ENCODE data around the gene ZNF692.

The ZNF692 gene

DNA sequence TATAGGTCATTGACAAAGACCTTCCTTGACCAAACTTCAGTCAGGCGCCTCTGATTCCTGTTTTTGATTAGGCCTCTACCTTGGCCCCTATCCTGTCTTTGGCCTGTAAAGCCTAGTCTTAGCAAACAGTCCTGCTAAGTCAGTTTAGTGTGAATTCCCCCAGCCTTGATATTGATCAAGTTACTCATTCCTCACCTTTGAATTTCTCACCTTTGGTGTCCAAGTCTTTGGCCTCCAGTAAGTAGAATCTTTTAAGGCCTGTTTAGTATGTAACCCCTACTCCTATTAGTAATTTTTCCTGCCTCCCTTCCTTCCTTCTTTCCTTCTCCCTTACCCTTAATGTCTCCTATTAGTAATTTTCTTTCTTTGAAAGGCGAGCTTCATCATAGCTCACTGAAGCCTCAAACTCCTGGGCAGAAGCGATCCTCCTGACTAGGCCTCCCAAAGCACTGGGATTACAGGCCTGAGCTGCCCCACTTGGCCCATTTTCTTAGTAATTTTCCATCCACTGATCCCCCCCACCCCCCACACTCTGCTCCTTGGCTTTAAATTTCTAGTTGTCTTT lies 13.0 kb upstream of the ZNF692 start:
- no peak for DNase-seq
- Histone ChIP-seq H3K4me1 (peaks cover 0 to 8% (median 0%) of the 10 kb centered on the region in 4 donors), H3K27ac (peak overlapping the region; percentile 92 to 94), H3K9me3 (no peaks in the 10 kb centered on the region), H3K36me3 (no peaks in the 10 kb centered on the region), H3K27me3 (no peaks in the 10 kb centered on the region), H3K4me3 (peak overlapping the region; percentile 60 to 63)
- intact Hi-C loops (cut with DNase I; ENCODE audit: low total_unique reads): no loop called here
- TF ChIP-seq, protein P1, sequence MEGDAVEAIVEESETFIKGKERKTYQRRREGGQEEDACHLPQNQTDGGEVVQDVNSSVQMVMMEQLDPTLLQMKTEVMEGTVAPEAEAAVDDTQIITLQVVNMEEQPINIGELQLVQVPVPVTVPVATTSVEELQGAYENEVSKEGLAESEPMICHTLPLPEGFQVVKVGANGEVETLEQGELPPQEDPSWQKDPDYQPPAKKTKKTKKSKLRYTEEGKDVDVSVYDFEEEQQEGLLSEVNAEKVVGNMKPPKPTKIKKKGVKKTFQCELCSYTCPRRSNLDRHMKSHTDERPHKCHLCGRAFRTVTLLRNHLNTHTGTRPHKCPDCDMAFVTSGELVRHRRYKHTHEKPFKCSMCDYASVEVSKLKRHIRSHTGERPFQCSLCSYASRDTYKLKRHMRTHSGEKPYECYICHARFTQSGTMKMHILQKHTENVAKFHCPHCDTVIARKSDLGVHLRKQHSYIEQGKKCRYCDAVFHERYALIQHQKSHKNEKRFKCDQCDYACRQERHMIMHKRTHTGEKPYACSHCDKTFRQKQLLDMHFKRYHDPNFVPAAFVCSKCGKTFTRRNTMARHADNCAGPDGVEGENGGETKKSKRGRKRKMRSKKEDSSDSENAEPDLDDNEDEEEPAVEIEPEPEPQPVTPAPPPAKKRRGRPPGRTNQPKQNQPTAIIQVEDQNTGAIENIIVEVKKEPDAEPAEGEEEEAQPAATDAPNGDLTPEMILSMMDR (IDR thresholded peaks at IDR 0.05): no peak

DNA sequence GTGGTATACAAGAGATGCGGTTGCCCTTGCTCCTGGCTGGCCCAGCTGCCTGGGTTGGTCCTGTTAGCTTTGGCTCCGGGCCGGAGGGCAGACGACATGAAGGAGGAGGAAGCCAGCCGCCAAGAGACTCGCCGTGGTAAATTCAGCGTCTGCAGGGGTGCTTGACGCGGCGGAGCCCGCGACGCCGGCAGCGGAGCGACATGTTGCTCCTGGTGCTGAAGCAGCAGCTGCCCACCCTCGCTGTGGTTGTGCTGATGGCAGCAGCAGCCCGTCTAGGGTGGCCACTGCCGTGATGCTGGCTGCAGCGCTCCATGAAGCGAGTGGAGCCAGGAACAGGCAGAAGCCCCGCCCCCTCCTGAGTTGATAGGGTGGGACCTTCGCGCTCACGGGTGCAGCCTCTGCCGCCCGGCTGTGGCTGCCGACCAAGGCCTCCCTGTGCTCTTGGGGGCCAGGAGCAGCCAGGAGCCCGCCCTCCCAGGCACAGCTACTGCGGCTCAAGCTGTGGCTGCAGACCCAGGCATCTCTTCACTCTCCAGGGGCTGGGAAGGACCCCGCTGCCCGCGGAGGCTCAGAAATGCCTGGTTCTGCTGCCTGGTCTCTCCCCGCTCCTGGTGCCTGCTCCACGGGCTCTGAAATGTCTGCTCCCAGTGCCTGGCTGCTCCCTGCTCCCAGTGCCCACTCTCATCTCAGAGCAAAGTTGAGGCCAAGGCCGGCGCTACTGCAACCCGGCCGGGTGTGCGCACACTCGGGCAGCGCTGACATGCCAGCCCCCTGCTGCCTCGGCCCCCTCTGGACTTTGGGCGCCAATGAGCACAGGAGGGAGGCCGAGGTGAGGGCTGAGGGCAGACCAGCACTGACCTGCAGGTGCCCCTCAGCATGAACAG lies 4.4 kb upstream of the ZNF692 start:
- DNase-seq: peak; percentile 93 to 96
- Histone ChIP-seq H3K4me3 (peak overlapping the region; percentile 50 to 62), H3K9me3 (no peaks in the 10 kb centered on the region), H3K36me3 (no peaks in the 10 kb centered on the region), H3K27ac (peak overlapping the region; percentile 73 to 81), H3K4me1 (peaks cover 0 to 27% (median 19%) of the 10 kb centered on the region in 4 donors), H3K27me3 (no peaks in the 10 kb centered on the region)
- TF ChIP-seq, protein P1 (IDR thresholded peaks at IDR 0.05): no peak
- intact Hi-C loops (cut with DNase I; ENCODE audit: low total_unique reads): no loop called here

DNA sequence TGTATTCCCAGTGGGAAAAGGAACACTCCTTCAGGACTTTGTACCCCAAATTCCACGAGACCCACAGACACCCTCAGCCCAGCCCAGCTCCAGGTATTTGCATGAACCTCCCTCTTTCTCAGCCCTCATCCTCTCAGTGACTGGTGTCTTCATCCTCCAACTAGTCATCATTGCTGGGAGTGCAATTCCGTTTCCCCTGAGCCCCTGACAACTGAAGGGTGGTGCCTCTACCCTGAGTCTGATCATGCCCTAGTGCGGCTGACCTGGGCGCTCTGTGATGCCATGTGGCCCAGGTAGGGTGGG lies 3.8 kb upstream of the ZNF692 start:
- peak overlapping the region; percentile 50 to 62 for H3K4me3 ChIP-seq
- H3K27me3 ChIP-seq: no peaks in the 10 kb centered on the region
- intact Hi-C loops (cut with DNase I; ENCODE audit: low total_unique reads): no loop called here
- no peaks in the 10 kb centered on the region for H3K9me3 ChIP-seq
- no peak for DNase-seq
- H3K4me1 ChIP-seq: peaks cover 0 to 33% (median 24%) of the 10 kb centered on the region in 4 donors
- TF ChIP-seq, protein P1 (IDR thresholded peaks at IDR 0.05): no peak
- peak overlapping the region; percentile 73 to 81 for H3K27ac ChIP-seq
- no peaks in the 10 kb centered on the region for H3K36me3 ChIP-seq

DNA sequence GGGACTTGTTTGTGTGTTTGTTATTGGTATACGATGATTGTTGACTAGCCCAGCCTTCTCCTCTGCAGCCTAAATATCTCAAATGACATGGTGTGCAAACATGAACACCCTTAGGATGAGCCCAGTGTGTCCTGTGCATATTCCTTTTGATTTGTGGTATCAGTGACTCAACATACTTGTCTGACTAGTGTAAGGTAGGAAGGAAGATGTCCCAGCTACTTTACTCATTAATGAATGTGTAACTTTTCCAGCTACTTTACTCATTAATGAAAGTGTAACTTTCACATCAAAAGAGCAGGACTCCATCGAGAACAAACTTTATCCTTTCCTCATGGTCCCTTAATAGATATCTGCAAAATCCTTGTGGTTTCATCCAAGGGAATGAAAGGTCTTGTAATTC lies 2.7 kb upstream of the ZNF692 start:
- Histone ChIP-seq H3K4me1 (peaks cover 0 to 40% (median 28%) of the 10 kb centered on the region in 4 donors), H3K9me3 (no peaks in the 10 kb centered on the region), H3K27me3 (no peaks in the 10 kb centered on the region), H3K4me3 (no peak overlapping the region), H3K36me3 (no peaks in the 10 kb centered on the region), H3K27ac (no peak overlapping the region)
- DNase-seq: no peak
- TF ChIP-seq, protein P1 (IDR thresholded peaks at IDR 0.05): no peak
- intact Hi-C loops (cut with DNase I; ENCODE audit: low total_unique reads): no loop called here

DNA sequence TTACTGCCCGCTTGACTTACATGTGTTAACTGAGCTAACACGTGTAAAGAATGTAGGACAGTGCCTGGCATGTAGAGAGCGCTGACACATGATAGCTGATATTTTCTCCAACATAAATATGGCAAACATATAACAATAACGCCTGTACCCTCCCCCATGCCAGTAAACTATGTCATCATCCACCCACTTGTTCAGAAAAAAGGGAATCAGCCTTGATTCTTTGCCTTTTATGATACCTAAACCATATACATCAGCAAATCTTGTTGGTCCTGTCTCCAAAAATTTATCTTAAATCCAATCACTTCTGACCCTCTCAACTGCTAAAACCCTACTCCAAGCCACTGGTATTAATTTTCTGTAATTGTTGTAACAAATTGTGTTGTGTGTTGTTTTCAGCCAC lies 1.1 kb upstream of the ZNF692 start:
- Histone ChIP-seq H3K27me3 (no peaks in the 10 kb centered on the region), H3K36me3 (peaks cover 0 to 10% (median 0%) of the 10 kb centered on the region in 3 donors), H3K27ac (peak overlapping the region in 1 of 2 donors; percentile 96), H3K9me3 (no peaks in the 10 kb centered on the region), H3K4me3 (no peak overlapping the region), H3K4me1 (peaks cover 0 to 40% (median 28%) of the 10 kb centered on the region in 4 donors)
- TF ChIP-seq, protein P1 (IDR thresholded peaks at IDR 0.05): no peak
- intact Hi-C loops (cut with DNase I; ENCODE audit: low total_unique reads): no loop called here
- no peak for DNase-seq

Data from tibial artery (tissue), 4 donors.